HG02678 (cell line): ENCODE measurements around the gene PRKN.

ENCODE experiments used
- ATAC-seq: cut with Tn5 transposase; IDR thresholded peaks from one replicate; pipeline ENCODE4 v1.9.1; 2021; ENCODE audit warnings: mild to moderate bottlenecking, moderate library complexity; ENCODE audit not compliant: unreplicated experiment

The PRKN gene

GRCh38 chr6:161444464-161444863 is 1283.1 kb downstream of the PRKN start:
- ATAC-seq: no peak

- ATAC-seq: no peak
These were observed 1283.7 kb downstream of the PRKN start for GRCh38 chr6:161443848-161444247.

- ATAC-seq: no peak
These were observed 1285.1 kb downstream of the PRKN start for GRCh38 chr6:161442420-161442819.

GRCh38 chr6:161440299-161440698 is 1287.3 kb downstream of the PRKN start:
- no peak for ATAC-seq

- ATAC-seq: no peak
These were observed 1288.5 kb downstream of the PRKN start for GRCh38 chr6:161439093-161439492.

GRCh38 chr6:161438430-161439030 is 1289.0 kb downstream of the PRKN start:
- no peak for ATAC-seq

GRCh38 chr6:161437851-161438250 is 1289.7 kb downstream of the PRKN start:
- ATAC-seq: no peak

- ATAC-seq: no peak
These were observed 1291.3 kb downstream of the PRKN start for GRCh38 chr6:161436106-161436876.

- ATAC-seq: no peak
These were observed 1291.9 kb downstream of the PRKN start for GRCh38 chr6:161435748-161436070.

- no peak for ATAC-seq
These were observed 1292.4 kb downstream of the PRKN start for GRCh38 chr6:161434921-161435747.

- no peak for ATAC-seq
These were observed 1293.2 kb downstream of the PRKN start for GRCh38 chr6:161434350-161434749.

- no peak for ATAC-seq
These were observed 1295.0 kb downstream of the PRKN start for GRCh38 chr6:161432546-161432945.

GRCh38 chr6:161429921-161430490 is 1297.6 kb downstream of the PRKN start:
- no peak for ATAC-seq

- ATAC-seq: no peak
These were observed 1303.1 kb downstream of the PRKN start for GRCh38 chr6:161424421-161424820.

GRCh38 chr6:161422710-161423680 is 1304.6 kb downstream of the PRKN start:
- no peak for ATAC-seq

- ATAC-seq: peak; percentile 76
These were observed 1309.1 kb downstream of the PRKN start for GRCh38 chr6:161418463-161418945.

GRCh38 chr6:161417717-161418462 is 1309.7 kb downstream of the PRKN start:
- no peak for ATAC-seq

- ATAC-seq: no peak
These were observed 1312.2 kb downstream of the PRKN start for GRCh38 chr6:161415302-161415855.

GRCh38 chr6:161414707-161415106 is 1312.9 kb downstream of the PRKN start:
- ATAC-seq: no peak
